ENCODE data around the gene CTNND2.
"Not testable (repeated sequence)": the region's sequence is repeated elsewhere in the genome, so short reads cannot be mapped to it uniquely, and the experiment has no call there.

The CTNND2 gene

GRCh38 chr5:11072568-11072967 lies 831.7 kb downstream of the CTNND2 start:
- Histone ChIP-seq H3K9me2 (replicated peaks; ENCODE audit: insufficient read depth, low read length) (no peaks in the 10 kb centered on the region), H3K4me2 (ENCODE audit: low read depth, low read length) (no peak overlapping the region), H3K9ac (ENCODE audit: low read length) (no peak overlapping the region), H4K20me1 (ENCODE audit: insufficient read depth, low read length) (no peaks in the 10 kb centered on the region), H3K36me3 (replicated peaks; ENCODE audit: insufficient read depth, low read length) (no peaks in the 10 kb centered on the region), H3K27me3 (replicated peaks; ENCODE audit: insufficient read depth, low read length) (no peaks in the 10 kb centered on the region), H2AFZ (ENCODE audit: low read length) (no peak overlapping the region), H3K9me3 (replicated peaks; ENCODE audit: insufficient read depth, low read length) (no peaks in the 10 kb centered on the region), H3K4me1 (ENCODE audit: low read length) (no peaks in the 10 kb centered on the region), H3F3A (ENCODE audit: insufficient read depth, low read length) (no peaks in the 10 kb centered on the region), H3K27ac (ENCODE audit: low read length) (no peak overlapping the region), H3K4me3 (ENCODE audit: low read length) (no peak overlapping the region), H3K79me2 (ENCODE audit: low read length) (no peaks in the 10 kb centered on the region)
- DNase-seq, result no peak
- TF ChIP-seq, protein P1, sequence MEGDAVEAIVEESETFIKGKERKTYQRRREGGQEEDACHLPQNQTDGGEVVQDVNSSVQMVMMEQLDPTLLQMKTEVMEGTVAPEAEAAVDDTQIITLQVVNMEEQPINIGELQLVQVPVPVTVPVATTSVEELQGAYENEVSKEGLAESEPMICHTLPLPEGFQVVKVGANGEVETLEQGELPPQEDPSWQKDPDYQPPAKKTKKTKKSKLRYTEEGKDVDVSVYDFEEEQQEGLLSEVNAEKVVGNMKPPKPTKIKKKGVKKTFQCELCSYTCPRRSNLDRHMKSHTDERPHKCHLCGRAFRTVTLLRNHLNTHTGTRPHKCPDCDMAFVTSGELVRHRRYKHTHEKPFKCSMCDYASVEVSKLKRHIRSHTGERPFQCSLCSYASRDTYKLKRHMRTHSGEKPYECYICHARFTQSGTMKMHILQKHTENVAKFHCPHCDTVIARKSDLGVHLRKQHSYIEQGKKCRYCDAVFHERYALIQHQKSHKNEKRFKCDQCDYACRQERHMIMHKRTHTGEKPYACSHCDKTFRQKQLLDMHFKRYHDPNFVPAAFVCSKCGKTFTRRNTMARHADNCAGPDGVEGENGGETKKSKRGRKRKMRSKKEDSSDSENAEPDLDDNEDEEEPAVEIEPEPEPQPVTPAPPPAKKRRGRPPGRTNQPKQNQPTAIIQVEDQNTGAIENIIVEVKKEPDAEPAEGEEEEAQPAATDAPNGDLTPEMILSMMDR (IDR thresholded peaks at IDR 0.05; ENCODE audit: low read length), result no peak
- TF ChIP-seq EZH2 (optimal IDR thresholded peaks at IDR 0.05; ENCODE audit: low read depth, low read length), result no peak
- TF ChIP-seq EZH2phosphoT487 (IDR thresholded peaks at IDR 0.05; ENCODE audit: low read length), result no peak

- TF ChIP-seq EZH2phosphoT487 (IDR thresholded peaks at IDR 0.05; ENCODE audit: low read length), result no peak
- TF ChIP-seq, protein P1 (IDR thresholded peaks at IDR 0.05; ENCODE audit: low read length), result no peak
- no peak for TF ChIP-seq EZH2 (optimal IDR thresholded peaks at IDR 0.05; ENCODE audit: low read depth, low read length)
- no peak overlapping the region for H3K27ac ChIP-seq (ENCODE audit: low read length)
- no peaks in the 10 kb centered on the region for H3K27me3 ChIP-seq (replicated peaks; ENCODE audit: insufficient read depth, low read length)
- H2AFZ ChIP-seq (ENCODE audit: low read length), result no peak overlapping the region
- H4K20me1 ChIP-seq (ENCODE audit: insufficient read depth, low read length), result no peaks in the 10 kb centered on the region
- H3K4me3 ChIP-seq (ENCODE audit: low read length), result no peak overlapping the region
- no peaks in the 10 kb centered on the region for H3K79me2 ChIP-seq (ENCODE audit: low read length)
- no peaks in the 10 kb centered on the region for H3K9me3 ChIP-seq (replicated peaks; ENCODE audit: insufficient read depth, low read length)
- no peaks in the 10 kb centered on the region for H3F3A ChIP-seq (ENCODE audit: insufficient read depth, low read length)
- no peaks in the 10 kb centered on the region for H3K36me3 ChIP-seq (replicated peaks; ENCODE audit: insufficient read depth, low read length)
- H3K4me2 ChIP-seq (ENCODE audit: low read depth, low read length), result no peak overlapping the region
- no peak overlapping the region for H3K9ac ChIP-seq (ENCODE audit: low read length)
- no peaks in the 10 kb centered on the region for H3K4me1 ChIP-seq (ENCODE audit: low read length)
- no peaks in the 10 kb centered on the region for H3K9me2 ChIP-seq (replicated peaks; ENCODE audit: insufficient read depth, low read length)
- DNase-seq, result no peak
Measured at GRCh38 chr5:11072076-11072475, 832.2 kb downstream of the CTNND2 start.

- no peak overlapping the region for H3K27ac ChIP-seq (ENCODE audit: low read length)
- TF ChIP-seq, protein P1 (IDR thresholded peaks at IDR 0.05; ENCODE audit: low read length), result no peak
- no peak for TF ChIP-seq EZH2 (optimal IDR thresholded peaks at IDR 0.05; ENCODE audit: low read depth, low read length)
- TF ChIP-seq EZH2phosphoT487 (IDR thresholded peaks at IDR 0.05; ENCODE audit: low read length), result no peak
- H3K9me2 ChIP-seq (replicated peaks; ENCODE audit: insufficient read depth, low read length), result no peaks in the 10 kb centered on the region
- no peaks in the 10 kb centered on the region for H3K4me1 ChIP-seq (ENCODE audit: low read length)
- no peak overlapping the region for H3K4me2 ChIP-seq (ENCODE audit: low read depth, low read length)
- H3F3A ChIP-seq (ENCODE audit: insufficient read depth, low read length), result no peaks in the 10 kb centered on the region
- no peaks in the 10 kb centered on the region for H4K20me1 ChIP-seq (ENCODE audit: insufficient read depth, low read length)
- no peak for DNase-seq
- H3K4me3 ChIP-seq (ENCODE audit: low read length), result no peak overlapping the region
- no peaks in the 10 kb centered on the region for H3K27me3 ChIP-seq (replicated peaks; ENCODE audit: insufficient read depth, low read length)
- no peak overlapping the region for H2AFZ ChIP-seq (ENCODE audit: low read length)
- H3K9me3 ChIP-seq (replicated peaks; ENCODE audit: insufficient read depth, low read length), result no peaks in the 10 kb centered on the region
- H3K9ac ChIP-seq (ENCODE audit: low read length), result no peak overlapping the region
- no peaks in the 10 kb centered on the region for H3K36me3 ChIP-seq (replicated peaks; ENCODE audit: insufficient read depth, low read length)
- H3K79me2 ChIP-seq (ENCODE audit: low read length), result no peaks in the 10 kb centered on the region
Measured at GRCh38 chr5:11069041-11069440, 835.2 kb downstream of the CTNND2 start.

DNA sequence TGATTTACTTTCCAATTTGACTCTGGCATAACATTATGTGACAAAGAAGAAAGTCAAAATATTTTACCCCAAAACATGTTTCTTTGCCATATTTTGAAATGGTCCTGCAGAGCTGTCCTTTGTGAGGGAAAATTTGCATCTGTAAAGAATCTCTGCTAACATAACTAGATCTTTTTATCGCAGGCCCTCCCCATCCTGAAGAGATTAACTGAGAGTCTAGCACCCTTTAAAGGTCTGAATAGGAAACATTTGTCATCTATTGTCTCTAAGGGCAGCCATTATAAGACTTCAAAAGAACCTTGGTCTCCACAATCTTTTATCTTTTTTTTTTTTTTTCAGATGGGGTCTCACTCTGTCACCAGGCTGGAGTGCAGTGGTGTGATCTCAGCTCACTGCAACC lies 838.5 kb downstream of the CTNND2 start:
- not testable (repeated sequence) for DNase-seq; H3K27ac ChIP-seq (ENCODE audit: low read length); H2AFZ ChIP-seq (ENCODE audit: low read length); H3K79me2 ChIP-seq (ENCODE audit: low read length); H3K36me3 ChIP-seq (replicated peaks; ENCODE audit: insufficient read depth, low read length); H3K9me2 ChIP-seq (replicated peaks; ENCODE audit: insufficient read depth, low read length); H3K9me3 ChIP-seq (replicated peaks; ENCODE audit: insufficient read depth, low read length); H3K4me3 ChIP-seq (ENCODE audit: low read length); H3K27me3 ChIP-seq (replicated peaks; ENCODE audit: insufficient read depth, low read length); H3F3A ChIP-seq (ENCODE audit: insufficient read depth, low read length); H3K4me2 ChIP-seq (ENCODE audit: low read depth, low read length); H3K9ac ChIP-seq (ENCODE audit: low read length); H4K20me1 ChIP-seq (ENCODE audit: insufficient read depth, low read length); H3K4me1 ChIP-seq (ENCODE audit: low read length)
